A673 (cell line): ENCODE measurements around the gene AGMAT. TPM values are rescaled to one million over a fixed set of nuclear protein-coding genes. Genes with fewer than 3 reads are reported as not detected.

Source experiments
- BruUV-seq: library from RNA; stranded (reverse); fragments of 400-500 nt; replicated peaks from 2 replicates; lab custom pipeline; 2021; lab: Mats Ljungman, UMichigan
- CTCF ChIA-PET: fragments of 300-600 bp; sonication (Branson Sonifier 250); formaldehyde crosslinking; loops from one replicate; lab custom pipeline; 2022; ENCODE audit warnings: antibody characterized with exemption; lab: Charles Lee
- POLR2A ChIA-PET: fragments of 300-600 bp; sonication (Branson Sonifier 250); formaldehyde crosslinking; loops from one replicate; lab custom pipeline; 2022; ENCODE audit warnings: antibody characterized with exemption; ENCODE audit not compliant: low non-redundant PET; lab: Charles Lee
- DNase-seq: peaks from one replicate; pipeline ENCODE4 v3.0.0-alpha.2; 2015; ENCODE audit warnings: low spot score
- H3K27ac ChIP-seq: fragments of 200-600 bp; sonication (generic); 2 replicates; pipeline ENCODE4 v1.5.1; 2016; ENCODE audit warnings: mixed run types, low read depth, mild to moderate bottlenecking, mixed read lengths, antibody characterized with exemption, low read length; ENCODE audit not compliant: poor library complexity, severe bottlenecking
- H3K27me3 ChIP-seq: fragments of 200-600 bp; sonication (generic); replicated peaks from 2 replicates; pipeline ENCODE4 v1.6.1; 2017; ENCODE audit warnings: mixed run types, low read depth, mild to moderate bottlenecking, mixed read lengths, antibody characterized with exemption, low read length; ENCODE audit not compliant: insufficient read depth, poor library complexity
- H3K36me3 ChIP-seq: fragments of 200-600 bp; sonication (generic); 2 replicates; pipeline ENCODE4 v1.6.1; 2016; ENCODE audit warnings: mixed run types, mild to moderate bottlenecking, mixed read lengths, antibody characterized with exemption, low read length; ENCODE audit not compliant: insufficient read depth, poor library complexity, severe bottlenecking
- H3K4me1 ChIP-seq: fragments of 200-600 bp; sonication (generic); 2 replicates; pipeline ENCODE4 v1.6.1; 2017; ENCODE audit warnings: mixed run types, mild to moderate bottlenecking, mixed read lengths, antibody characterized with exemption, low read length; ENCODE audit not compliant: insufficient read depth, poor library complexity, severe bottlenecking
- H3K4me3 ChIP-seq: fragments of 200-600 bp; sonication (generic); 2 replicates; pipeline ENCODE4 v1.5.1; 2016; ENCODE audit warnings: low read depth, mixed run types, mild to moderate bottlenecking, mixed read lengths, low read length; ENCODE audit not compliant: poor library complexity, severe bottlenecking
- H3K9me3 ChIP-seq: fragments of 200-600 bp; sonication (generic); 2 replicates; pipeline ENCODE4 v1.6.1; 2016; ENCODE audit warnings: mixed run types, low read depth, mild to moderate bottlenecking, mixed read lengths, antibody characterized with exemption, low read length; ENCODE audit not compliant: poor library complexity, severe bottlenecking
- CTCF ChIP-seq: fragments of 300-800, 200-600 bp; sonication (generic); conservative IDR thresholded peaks from 2 replicates; pipeline ENCODE4 v1.5.1; 2017; ENCODE audit warnings: low read depth, mild to moderate bottlenecking, antibody characterized with exemption, low read length, moderate library complexity, mixed read lengths
- EZH2 ChIP-seq: fragments of 200-600 bp; sonication (generic); IDR thresholded peaks from 2 replicates; pipeline ENCODE4 v1.6.1; 2017; ENCODE audit warnings: borderline replicate concordance, low read depth, mild to moderate bottlenecking, mixed read lengths, antibody characterized with exemption, low read length; ENCODE audit not compliant: poor library complexity, severe bottlenecking
- intact Hi-C: fragments of 100-400 bp; cut with micrococcal nuclease; formaldehyde crosslinking; loops from one replicate; pipeline ENCODE4 v1.10.0; 2022; ENCODE audit not compliant: unreplicated experiment
- total RNA-seq: library from RNA; stranded (reverse); gene quantifications from 2 replicates; pipeline ENCODE4 v1.2.3, GENCODE V29; 2021

Gene AGMAT
- total RNA-seq, 1 experiment from 2014 or later, result 0.11 TPM

GRCh38 chr1:15621975-15622374, 37.1 kb upstream of the AGMAT start:
- H3K36me3 ChIP-seq, result peaks cover 7% of the 10 kb centered on the region
- H3K4me1 ChIP-seq, result peaks cover 10% of the 10 kb centered on the region
- ChIA-PET POLR2A (interaction anchor here (0.5 kb wide), 1 partner anchor 13 kb away, joined by 5 read pairs; no protein-coding TSS in a partner anchor), CTCF (interaction anchor here (0.7 kb wide), 1 partner anchor 85 kb away, joined by 6 read pairs; no protein-coding TSS in a partner anchor)
- no peaks in the 10 kb centered on the region for H3K27me3 ChIP-seq
- intact Hi-C loops, result no loop called here
- no peak overlapping the region for H3K4me3 ChIP-seq
- no TSS peak for BruUV-seq
- TF ChIP-seq CTCF, result no peak
- no peak for TF ChIP-seq EZH2
- H3K9me3 ChIP-seq, result no peaks in the 10 kb centered on the region
- DNase-seq, result no peak
- H3K27ac ChIP-seq, result peak overlapping the region; percentile 5

GRCh38 chr1:15620902-15621682, 36.2 kb upstream of the AGMAT start:
- ChIA-PET POLR2A (no interaction called here), CTCF (interaction anchor here (0.7 kb wide), 1 partner anchor 85 kb away, joined by 6 read pairs; no protein-coding TSS in a partner anchor)
- TF ChIP-seq CTCF (no peak), EZH2 (no peak)
- no peak overlapping the region for H3K4me3 ChIP-seq
- H3K36me3 ChIP-seq, result no peaks in the 10 kb centered on the region
- intact Hi-C loops, result no loop called here
- no peaks in the 10 kb centered on the region for H3K27me3 ChIP-seq
- H3K9me3 ChIP-seq, result no peaks in the 10 kb centered on the region
- H3K27ac ChIP-seq, result no peak overlapping the region
- peaks cover 13% of the 10 kb centered on the region for H3K4me1 ChIP-seq
- no peak for DNase-seq
- no TSS peak for BruUV-seq

- no peak for TF ChIP-seq CTCF
- TF ChIP-seq EZH2, result no peak
- Histone ChIP-seq H3K27me3 (no peaks in the 10 kb centered on the region), H3K4me3 (no peak overlapping the region), H3K36me3 (no peaks in the 10 kb centered on the region), H3K4me1 (peaks cover 13% of the 10 kb centered on the region), H3K27ac (no peak overlapping the region), H3K9me3 (no peaks in the 10 kb centered on the region)
- ChIA-PET POLR2A (no interaction called here), CTCF (no interaction called here)
- intact Hi-C loops, result no loop called here
- DNase-seq, result no peak
- BruUV-seq, result no TSS peak
These were observed 35.3 kb upstream of the AGMAT start for GRCh38 chr1:15620155-15620545.
